NT2/D1 (cell line): ENCODE results near the gene ATL1.

Experiments
- DNase-seq: peaks from one replicate; pipeline ENCODE4 v3.0.0-alpha.2; 2011; ENCODE audit warnings: low read depth, low spot score
- H3K27me3 ChIP-seq: 2 replicates; pipeline ENCODE4 v1.6.0; 2011; ENCODE audit warnings: mild to moderate bottlenecking; ENCODE audit not compliant: insufficient read length, insufficient read depth
- H3K36me3 ChIP-seq: 2 replicates; pipeline ENCODE4 v1.6.1; 2011; ENCODE audit warnings: mild to moderate bottlenecking, low read length, mixed read lengths; ENCODE audit not compliant: insufficient read depth, insufficient read length
- H3K4me1 ChIP-seq: 2 replicates; pipeline ENCODE4 v1.5.1; 2011; ENCODE audit not compliant: insufficient read depth, insufficient read length
- H3K4me3 ChIP-seq: 2 replicates; pipeline ENCODE4 v1.5.1; 2011; ENCODE audit warnings: low read depth; ENCODE audit not compliant: insufficient read length
- H3K9ac ChIP-seq: 2 replicates; pipeline ENCODE4 v1.6.0; 2011; ENCODE audit warnings: low read depth; ENCODE audit not compliant: insufficient read length
- H3K9me3 ChIP-seq: 2 replicates; pipeline ENCODE4 v1.5.1; 2011; ENCODE audit warnings: mild to moderate bottlenecking, low read length; ENCODE audit not compliant: insufficient read depth
- SUZ12 ChIP-seq: IDR thresholded peaks from 2 replicates; pipeline ENCODE4 v1.6.1; 2011; ENCODE audit not compliant: insufficient read length, insufficient read depth; ENCODE audit errors: extremely low read depth
- YY1 ChIP-seq: IDR thresholded peaks from 2 replicates; pipeline ENCODE4 v1.6.1; 2011; ENCODE audit not compliant: insufficient read length, insufficient read depth
- ZNF274 ChIP-seq: IDR thresholded peaks from 2 replicates; pipeline ENCODE4 v1.6.1; 2011; ENCODE audit warnings: mild to moderate bottlenecking, low read depth, low read length

The ATL1 gene

DNA sequence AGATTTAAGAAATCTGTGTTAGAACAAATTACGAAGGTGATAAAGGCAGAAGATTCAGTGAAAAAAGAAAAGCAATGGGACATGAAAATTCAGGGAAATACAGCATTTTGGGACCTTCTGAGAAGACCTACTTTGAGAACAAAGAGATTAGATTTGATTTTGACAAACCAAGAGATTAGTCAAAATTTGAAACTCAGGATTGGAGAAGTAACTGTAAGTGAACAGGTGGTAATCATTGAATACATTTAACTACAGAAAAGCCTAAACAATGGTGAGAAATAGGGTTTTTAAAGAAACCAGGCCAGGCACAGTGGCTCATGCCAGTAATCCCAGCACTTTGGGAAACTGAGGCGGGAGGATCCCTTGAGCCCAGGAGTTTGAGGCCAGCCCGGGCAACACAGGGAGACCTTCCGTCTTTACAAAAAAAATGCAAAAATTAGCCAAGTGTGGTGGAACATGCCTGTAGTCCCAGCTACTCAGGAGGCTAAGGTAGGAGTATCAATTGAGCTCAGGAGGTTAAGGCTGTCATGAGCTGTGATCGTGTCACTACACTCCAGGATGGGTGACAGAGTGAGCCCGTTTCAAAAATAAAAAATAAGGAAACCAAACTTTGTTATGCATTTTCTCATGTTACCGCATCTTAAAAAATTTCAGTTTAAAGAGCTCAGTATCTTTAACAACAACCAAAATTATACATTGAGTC, 117.0 kb downstream of the ATL1 start:
- Histone ChIP-seq H3K9me3 (no peaks in the 10 kb centered on the region), H3K4me3 (no peak overlapping the region), H3K36me3 (no peaks in the 10 kb centered on the region), H3K9ac (no peak overlapping the region), H3K4me1 (no peaks in the 10 kb centered on the region), H3K27me3 (no peaks in the 10 kb centered on the region)
- DNase-seq: no peak
- TF ChIP-seq SUZ12: no peak

DNA sequence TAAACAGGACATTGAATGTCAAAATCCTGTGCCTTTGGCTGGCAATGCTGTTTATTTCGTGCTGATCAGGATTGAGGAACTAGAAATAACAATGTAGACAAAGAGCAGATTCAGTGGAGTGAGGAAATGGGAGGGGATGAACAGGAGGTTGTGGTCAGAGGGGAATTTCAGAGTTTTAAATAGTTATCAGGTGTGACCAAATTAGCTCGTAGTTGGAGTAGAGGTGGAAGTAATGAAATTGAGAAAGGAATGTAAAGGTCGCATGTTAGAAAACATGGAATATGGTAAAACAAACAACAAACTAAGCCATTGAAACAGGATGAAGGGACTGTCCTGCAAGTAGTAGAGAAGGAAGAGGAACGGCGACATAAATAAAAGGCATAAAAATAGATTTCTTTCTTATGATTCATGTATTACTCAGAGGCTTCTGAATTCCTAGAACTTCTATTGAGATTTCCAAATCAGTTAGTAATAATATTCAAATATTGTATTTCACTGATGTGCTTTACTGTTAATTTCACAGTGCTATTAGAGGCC, 117.7 kb downstream of the ATL1 start:
- Histone ChIP-seq H3K27me3 (no peaks in the 10 kb centered on the region), H3K36me3 (no peaks in the 10 kb centered on the region), H3K9ac (no peak overlapping the region), H3K4me3 (no peak overlapping the region), H3K9me3 (no peaks in the 10 kb centered on the region), H3K4me1 (no peaks in the 10 kb centered on the region)
- DNase-seq: no peak
- TF ChIP-seq SUZ12 (no peak), YY1 (no peak), ZNF274 (no peak)

DNA sequence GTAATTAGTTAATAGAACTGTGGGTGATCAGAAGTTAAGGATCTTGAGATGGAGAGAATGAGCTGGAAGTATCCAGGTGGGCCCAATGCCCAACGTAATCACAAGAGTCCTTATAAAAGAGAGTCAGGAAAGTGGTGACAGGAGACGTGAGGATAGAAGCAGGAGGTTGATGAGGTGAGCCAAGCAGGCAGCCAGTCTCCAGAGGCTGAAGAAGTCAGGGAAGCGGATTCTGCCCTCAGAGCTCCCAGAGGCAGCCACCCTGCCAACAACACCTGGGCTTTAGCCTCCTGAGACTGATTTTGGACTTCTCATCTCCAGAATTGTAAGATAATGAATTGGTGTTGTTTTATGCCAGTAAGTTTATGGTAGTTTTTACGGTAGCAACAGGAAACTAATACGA, 118.2 kb downstream of the ATL1 start:
- no peak for TF ChIP-seq SUZ12
- TF ChIP-seq ZNF274: no peak
- no peak for TF ChIP-seq YY1
- no peaks in the 10 kb centered on the region for H3K36me3 ChIP-seq
- no peaks in the 10 kb centered on the region for H3K27me3 ChIP-seq
- H3K4me3 ChIP-seq: no peak overlapping the region
- H3K9me3 ChIP-seq: no peaks in the 10 kb centered on the region
- no peak for DNase-seq
- no peaks in the 10 kb centered on the region for H3K4me1 ChIP-seq
- H3K9ac ChIP-seq: no peak overlapping the region

DNA sequence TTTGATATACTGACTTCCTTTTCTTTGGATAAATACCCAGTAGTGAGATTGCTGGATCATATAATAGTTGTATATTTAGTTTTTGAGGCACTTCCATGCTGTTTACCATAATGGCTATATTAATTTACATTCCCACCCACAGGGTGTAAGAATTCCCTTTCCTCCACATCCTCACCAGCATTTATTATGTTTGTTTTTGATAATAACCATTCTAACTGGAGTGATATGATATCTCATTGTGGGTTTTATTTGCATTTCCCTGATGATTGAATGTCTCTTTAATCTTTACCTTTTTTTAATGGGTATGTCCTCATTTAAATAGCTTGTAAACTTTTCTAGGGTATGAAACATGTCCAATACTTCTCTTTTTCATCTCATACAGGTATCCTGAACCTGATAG, 119.7 kb downstream of the ATL1 start:
- DNase-seq: no peak
- TF ChIP-seq SUZ12 (no peak), YY1 (no peak)
- Histone ChIP-seq H3K4me1 (no peaks in the 10 kb centered on the region), H3K36me3 (no peaks in the 10 kb centered on the region), H3K9ac (no peak overlapping the region), H3K9me3 (no peaks in the 10 kb centered on the region), H3K4me3 (no peak overlapping the region), H3K27me3 (no peaks in the 10 kb centered on the region)
